ENCODE results near the gene SFSWAP. TPM values are rescaled to one million over a fixed set of nuclear protein-coding genes. Genes with fewer than 3 reads are reported as not detected.

SFSWAP gene
- polyA plus RNA-seq, 1 donor from 2014 or later, result 56.6 TPM

DNA sequence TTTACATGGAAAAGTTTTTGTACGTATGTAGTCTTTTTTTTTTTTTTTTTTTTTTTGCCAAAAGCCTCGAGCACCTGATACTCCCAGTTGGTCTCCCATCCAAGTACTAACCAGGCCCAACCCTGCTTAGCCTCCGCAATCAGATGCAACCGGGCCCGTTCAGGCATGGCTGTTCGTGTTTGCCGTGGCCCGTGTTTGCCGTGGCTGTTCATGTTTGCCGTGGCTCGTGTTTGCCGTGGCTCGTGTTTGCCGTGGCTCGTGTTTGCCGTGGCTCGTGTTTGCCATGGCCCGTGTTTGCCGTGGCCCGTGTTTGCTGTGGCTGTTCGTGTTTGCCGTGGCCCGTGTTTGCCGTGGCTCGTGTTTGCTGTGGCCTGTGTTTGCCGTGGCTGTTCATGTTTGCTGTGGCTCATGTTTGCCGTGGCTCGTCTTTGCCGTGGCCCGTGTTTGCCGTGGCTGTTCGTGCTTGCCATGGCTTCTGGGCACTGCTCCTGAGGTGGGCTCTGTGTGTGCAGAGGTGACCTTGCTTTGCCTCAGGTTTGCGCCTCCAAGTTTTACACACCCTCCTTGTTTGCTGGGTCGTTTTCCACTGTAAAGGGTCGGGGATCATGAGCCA is 90.5 kb downstream of the SFSWAP start:
- Histone ChIP-seq H3K27ac (ENCODE audit: low read length) (no peak overlapping the region), H3K9me2 (ENCODE audit: insufficient read depth, low read length) (no peaks in the 10 kb centered on the region), H3K79me2 (replicated peaks; ENCODE audit: insufficient read depth, low read length) (no peaks in the 10 kb centered on the region), H4K20me1 (ENCODE audit: insufficient read depth) (no peaks in the 10 kb centered on the region), H2AFZ (ENCODE audit: low read depth, low read length) (no peak overlapping the region), H3K9me3 (ENCODE audit: low read length) (no peaks in the 10 kb centered on the region), H3K4me3 (ENCODE audit: low read length) (no peak overlapping the region), H3K27me3 (ENCODE audit: insufficient read depth, low read depth, low read length) (no peaks in the 10 kb centered on the region), H3K9ac (ENCODE audit: low read length) (no peak overlapping the region), H3F3A (ENCODE audit: insufficient read depth, low read length, poor library complexity, severe bottlenecking) (no peaks in the 10 kb centered on the region), H3K4me2 (ENCODE audit: low read length) (no peak overlapping the region), H3K36me3 (ENCODE audit: insufficient read depth, low read length) (no peaks in the 10 kb centered on the region)
- TF ChIP-seq EZH2 (IDR thresholded peaks at IDR 0.05; ENCODE audit: borderline replicate concordance, insufficient read depth, low read length, poor library complexity, severe bottlenecking) (no peak), POLR2AphosphoS5 (IDR thresholded peaks at IDR 0.05) (no peak), SMC3 (conservative IDR thresholded peaks at IDR 0.05; ENCODE audit: poor library complexity) (no peak), EP300 (conservative IDR thresholded peaks at IDR 0.05; ENCODE audit: poor library complexity, severe bottlenecking) (no peak), RAD21 (conservative IDR thresholded peaks at IDR 0.05) (no peak), MXI1 (conservative IDR thresholded peaks at IDR 0.05; ENCODE audit: poor library complexity, severe bottlenecking) (no peak), TAF1 (IDR thresholded peaks at IDR 0.05; ENCODE audit: low read depth) (no peak)
- TF ChIP-seq, protein P1, sequence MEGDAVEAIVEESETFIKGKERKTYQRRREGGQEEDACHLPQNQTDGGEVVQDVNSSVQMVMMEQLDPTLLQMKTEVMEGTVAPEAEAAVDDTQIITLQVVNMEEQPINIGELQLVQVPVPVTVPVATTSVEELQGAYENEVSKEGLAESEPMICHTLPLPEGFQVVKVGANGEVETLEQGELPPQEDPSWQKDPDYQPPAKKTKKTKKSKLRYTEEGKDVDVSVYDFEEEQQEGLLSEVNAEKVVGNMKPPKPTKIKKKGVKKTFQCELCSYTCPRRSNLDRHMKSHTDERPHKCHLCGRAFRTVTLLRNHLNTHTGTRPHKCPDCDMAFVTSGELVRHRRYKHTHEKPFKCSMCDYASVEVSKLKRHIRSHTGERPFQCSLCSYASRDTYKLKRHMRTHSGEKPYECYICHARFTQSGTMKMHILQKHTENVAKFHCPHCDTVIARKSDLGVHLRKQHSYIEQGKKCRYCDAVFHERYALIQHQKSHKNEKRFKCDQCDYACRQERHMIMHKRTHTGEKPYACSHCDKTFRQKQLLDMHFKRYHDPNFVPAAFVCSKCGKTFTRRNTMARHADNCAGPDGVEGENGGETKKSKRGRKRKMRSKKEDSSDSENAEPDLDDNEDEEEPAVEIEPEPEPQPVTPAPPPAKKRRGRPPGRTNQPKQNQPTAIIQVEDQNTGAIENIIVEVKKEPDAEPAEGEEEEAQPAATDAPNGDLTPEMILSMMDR (IDR thresholded peaks at IDR 0.05; ENCODE audit: poor library complexity, severe bottlenecking), result no peak
- TF ChIP-seq, protein P2, sequence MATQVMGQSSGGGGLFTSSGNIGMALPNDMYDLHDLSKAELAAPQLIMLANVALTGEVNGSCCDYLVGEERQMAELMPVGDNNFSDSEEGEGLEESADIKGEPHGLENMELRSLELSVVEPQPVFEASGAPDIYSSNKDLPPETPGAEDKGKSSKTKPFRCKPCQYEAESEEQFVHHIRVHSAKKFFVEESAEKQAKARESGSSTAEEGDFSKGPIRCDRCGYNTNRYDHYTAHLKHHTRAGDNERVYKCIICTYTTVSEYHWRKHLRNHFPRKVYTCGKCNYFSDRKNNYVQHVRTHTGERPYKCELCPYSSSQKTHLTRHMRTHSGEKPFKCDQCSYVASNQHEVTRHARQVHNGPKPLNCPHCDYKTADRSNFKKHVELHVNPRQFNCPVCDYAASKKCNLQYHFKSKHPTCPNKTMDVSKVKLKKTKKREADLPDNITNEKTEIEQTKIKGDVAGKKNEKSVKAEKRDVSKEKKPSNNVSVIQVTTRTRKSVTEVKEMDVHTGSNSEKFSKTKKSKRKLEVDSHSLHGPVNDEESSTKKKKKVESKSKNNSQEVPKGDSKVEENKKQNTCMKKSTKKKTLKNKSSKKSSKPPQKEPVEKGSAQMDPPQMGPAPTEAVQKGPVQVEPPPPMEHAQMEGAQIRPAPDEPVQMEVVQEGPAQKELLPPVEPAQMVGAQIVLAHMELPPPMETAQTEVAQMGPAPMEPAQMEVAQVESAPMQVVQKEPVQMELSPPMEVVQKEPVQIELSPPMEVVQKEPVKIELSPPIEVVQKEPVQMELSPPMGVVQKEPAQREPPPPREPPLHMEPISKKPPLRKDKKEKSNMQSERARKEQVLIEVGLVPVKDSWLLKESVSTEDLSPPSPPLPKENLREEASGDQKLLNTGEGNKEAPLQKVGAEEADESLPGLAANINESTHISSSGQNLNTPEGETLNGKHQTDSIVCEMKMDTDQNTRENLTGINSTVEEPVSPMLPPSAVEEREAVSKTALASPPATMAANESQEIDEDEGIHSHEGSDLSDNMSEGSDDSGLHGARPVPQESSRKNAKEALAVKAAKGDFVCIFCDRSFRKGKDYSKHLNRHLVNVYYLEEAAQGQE (IDR thresholded peaks at IDR 0.05; ENCODE audit: borderline replicate concordance), result no peak

DNA sequence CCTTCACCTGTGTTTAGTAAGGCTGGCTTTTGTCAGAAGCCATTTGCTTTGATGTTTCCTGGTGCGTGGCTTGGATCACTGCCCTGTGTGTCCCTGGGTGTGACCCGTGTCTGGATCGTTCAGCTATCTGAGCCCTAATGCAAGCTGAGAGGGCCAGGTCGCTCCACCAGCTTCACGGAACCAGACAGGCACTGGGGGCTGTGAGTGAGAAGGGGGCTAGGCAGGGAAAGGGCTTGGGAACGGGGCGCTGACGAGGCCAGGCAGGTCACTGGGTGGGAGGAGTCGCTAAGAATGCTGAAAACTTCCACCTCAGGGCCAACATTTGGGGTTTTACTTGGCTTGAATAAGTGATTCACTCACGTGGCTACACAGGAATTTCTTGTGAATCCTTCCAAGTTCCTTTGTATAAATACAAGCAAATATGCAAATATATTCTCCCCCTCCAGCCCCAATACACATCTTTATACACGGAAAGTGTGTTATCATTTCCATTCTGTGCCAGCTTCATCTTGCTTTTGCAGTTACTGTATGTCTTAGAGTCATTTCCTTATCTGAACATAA is 93.2 kb downstream of the SFSWAP start:
- no peak overlapping the region for H3K4me3 ChIP-seq (ENCODE audit: low read length)
- H3K79me2 ChIP-seq (replicated peaks; ENCODE audit: insufficient read depth, low read length), result no peaks in the 10 kb centered on the region
- no peaks in the 10 kb centered on the region for H3F3A ChIP-seq (ENCODE audit: insufficient read depth, low read length, poor library complexity, severe bottlenecking)
- H2AFZ ChIP-seq (ENCODE audit: low read depth, low read length), result no peak overlapping the region
- H3K27me3 ChIP-seq (ENCODE audit: insufficient read depth, low read depth, low read length), result no peaks in the 10 kb centered on the region
- H3K9me3 ChIP-seq (ENCODE audit: low read length), result no peaks in the 10 kb centered on the region
- no peaks in the 10 kb centered on the region for H4K20me1 ChIP-seq (ENCODE audit: insufficient read depth)
- TF ChIP-seq POLR2AphosphoS5 (IDR thresholded peaks at IDR 0.05) (no peak), TAF1 (IDR thresholded peaks at IDR 0.05; ENCODE audit: low read depth) (no peak), SMC3 (conservative IDR thresholded peaks at IDR 0.05; ENCODE audit: poor library complexity) (no peak)
- H3K4me2 ChIP-seq (ENCODE audit: low read length), result no peak overlapping the region
- no peaks in the 10 kb centered on the region for H3K36me3 ChIP-seq (ENCODE audit: insufficient read depth, low read length)
- H3K9me2 ChIP-seq (ENCODE audit: insufficient read depth, low read length), result no peaks in the 10 kb centered on the region
- no peak overlapping the region for H3K9ac ChIP-seq (ENCODE audit: low read length)
- H3K27ac ChIP-seq (ENCODE audit: low read length), result no peak overlapping the region

All from neural cell (in vitro differentiated cells).